MM.1S (cell line): Measurements from ENCODE around the gene KRT17.
"Not testable (repeated sequence)": the region's sequence is repeated elsewhere in the genome, so short reads cannot be mapped to it uniquely, and the experiment has no call there.

ENCODE experiments used
- DNase-seq: peaks from one replicate; pipeline ENCODE4 v3.0.0-alpha.2; 2015
- H2AFZ ChIP-seq: fragments of 300-600 bp; sonication (generic); 2 replicates; pipeline ENCODE4 v1.6.0; 2016; ENCODE audit warnings: antibody characterized with exemption, low read length
- H3F3A ChIP-seq: fragments of 300-600 bp; sonication (generic); 2 replicates; pipeline ENCODE4 v1.6.1; 2016; ENCODE audit warnings: mild to moderate bottlenecking, antibody characterized with exemption, low read length, moderate library complexity, mixed read lengths; ENCODE audit not compliant: insufficient read depth
- H3K27ac ChIP-seq: fragments of 300-600 bp; sonication (generic); 2 replicates; pipeline ENCODE4 v1.5.1; 2016; ENCODE audit warnings: mild to moderate bottlenecking, low read length
- H3K27me3 ChIP-seq: fragments of 300-600 bp; sonication (generic); replicated peaks from 2 replicates; pipeline ENCODE4 v1.6.0; 2016; ENCODE audit warnings: low read length; ENCODE audit not compliant: insufficient read depth
- H3K36me3 ChIP-seq: fragments of 300-600 bp; sonication (generic); replicated peaks from 2 replicates; pipeline ENCODE4 v1.6.1; 2016; ENCODE audit warnings: mild to moderate bottlenecking, low read length, mixed read lengths; ENCODE audit not compliant: insufficient read depth
- H3K4me1 ChIP-seq: fragments of 300-600 bp; sonication (generic); 2 replicates; pipeline ENCODE4 v1.6.1; 2016; ENCODE audit warnings: low read length, mixed read lengths
- H3K4me2 ChIP-seq: fragments of 300-600 bp; sonication (generic); 2 replicates; pipeline ENCODE4 v1.6.0; 2016; ENCODE audit warnings: low read depth, low read length
- H3K4me3 ChIP-seq: fragments of 300-600 bp; sonication (generic); 2 replicates; pipeline ENCODE4 v1.5.1; 2016; ENCODE audit warnings: low read length, mixed read lengths
- H3K79me2 ChIP-seq: fragments of 300-600 bp; sonication (generic); 2 replicates; pipeline ENCODE4 v1.6.1; 2016; ENCODE audit warnings: mixed run types, low read length, mixed read lengths
- H3K9ac ChIP-seq: fragments of 300-600 bp; sonication (generic); 2 replicates; pipeline ENCODE4 v1.6.1; 2016; ENCODE audit warnings: low read length, mixed read lengths
- H3K9me2 ChIP-seq: fragments of 300-600 bp; sonication (generic); replicated peaks from 2 replicates; pipeline ENCODE4 v1.6.1; 2016; ENCODE audit warnings: mild to moderate bottlenecking, low read length, mixed read lengths; ENCODE audit not compliant: insufficient read depth
- H3K9me3 ChIP-seq: fragments of 300-600 bp; sonication (generic); replicated peaks from 2 replicates; pipeline ENCODE4 v1.6.1; 2016; ENCODE audit warnings: mild to moderate bottlenecking, low read length, mixed read lengths; ENCODE audit not compliant: insufficient read depth
- H4K20me1 ChIP-seq: fragments of 300-600 bp; sonication (generic); 2 replicates; pipeline ENCODE4 v1.6.1; 2016; ENCODE audit warnings: mild to moderate bottlenecking, low read length, moderate library complexity, mixed read lengths; ENCODE audit not compliant: insufficient read depth
- CTCF ChIP-seq: fragments of 300-600 bp; sonication (generic); IDR thresholded peaks from 2 replicates; pipeline ENCODE4 v1.5.1; 2016; ENCODE audit warnings: antibody characterized with exemption, low read length, mixed read lengths
- EZH2 ChIP-seq: fragments of 300-600 bp; sonication (generic); optimal IDR thresholded peaks from 2 replicates; pipeline ENCODE3; 2017; ENCODE audit warnings: low read depth, mild to moderate bottlenecking, antibody characterized with exemption, low read length, mixed read lengths
- EZH2phosphoT487 ChIP-seq: fragments of 300-600 bp; sonication (generic); IDR thresholded peaks from 2 replicates; pipeline ENCODE4 v1.6.1; 2018; ENCODE audit warnings: antibody characterized with exemption, low read length

KRT17 gene

GRCh38 chr17:41583137-41584127, 40.9 kb downstream of the KRT17 start:
- TF ChIP-seq EZH2 (no peak), EZH2phosphoT487 (no peak), CTCF (no peak)
- Histone ChIP-seq H3K27me3 (peaks cover 9% of the 10 kb centered on the region; the same call in 1 of the 2 replicates), H3K9me2 (no peaks in the 10 kb centered on the region), H3K27ac (no peak overlapping the region), H3K4me1 (0 out of 2 replicates have a peak, but pooled peaks cover 5% of the 10 kb centered on the region), H3K4me2 (no peak overlapping the region), H3K36me3 (no peaks in the 10 kb centered on the region), H4K20me1 (no peaks in the 10 kb centered on the region), H3K4me3 (no peak overlapping the region), H3F3A (no peaks in the 10 kb centered on the region), H3K9ac (no peak overlapping the region), H3K9me3 (no peaks in the 10 kb centered on the region), H2AFZ (no peak overlapping the region), H3K79me2 (no peaks in the 10 kb centered on the region)
- DNase-seq, result no peak

- H2AFZ ChIP-seq, H3K27ac ChIP-seq, H3K27me3 ChIP-seq, H3K4me1 ChIP-seq, H3K79me2 ChIP-seq, H3K9me2 ChIP-seq, H3F3A ChIP-seq, H3K9me3 ChIP-seq, H3K4me3 ChIP-seq, DNase-seq, H3K4me2 ChIP-seq, H3K9ac ChIP-seq, H4K20me1 ChIP-seq, H3K36me3 ChIP-seq: not testable (repeated sequence)
Observed at GRCh38 chr17:41582061-41582968, 42.1 kb downstream of the KRT17 start.

GRCh38 chr17:41581366-41582060, 42.9 kb downstream of the KRT17 start:
- H3K9me2 ChIP-seq, result no peaks in the 10 kb centered on the region
- H3K79me2 ChIP-seq, result no peaks in the 10 kb centered on the region
- TF ChIP-seq EZH2, result no peak
- no peak for TF ChIP-seq EZH2phosphoT487
- TF ChIP-seq CTCF, result no peak
- no peak overlapping the region for H3K9ac ChIP-seq
- no peaks in the 10 kb centered on the region for H3F3A ChIP-seq
- DNase-seq, result no peak
- no peaks in the 10 kb centered on the region for H3K36me3 ChIP-seq
- peaks cover 9% of the 10 kb centered on the region; the same call in 1 of the 2 replicates for H3K27me3 ChIP-seq
- H2AFZ ChIP-seq, result no peak overlapping the region
- H3K27ac ChIP-seq, result no peak overlapping the region
- no peaks in the 10 kb centered on the region for H4K20me1 ChIP-seq
- H3K4me1 ChIP-seq, result 0 out of 2 replicates have a peak, but pooled peaks cover 5% of the 10 kb centered on the region
- no peaks in the 10 kb centered on the region for H3K9me3 ChIP-seq
- H3K4me2 ChIP-seq, result no peak overlapping the region
- H3K4me3 ChIP-seq, result no peak overlapping the region
